GM23338 (cell line): Measurements from ENCODE around the gene DENND2A. TPM values are rescaled to one million over a fixed set of nuclear protein-coding genes. Genes with fewer than 3 reads are reported as not detected.

ENCODE experiments used
- ATAC-seq: fragments of 200-7000 bp; cut with Tn5 transposase; 3 replicates; pipeline ENCODE4 v1.9.1; 2020
- DNase-seq: peaks from one replicate; pipeline ENCODE4 v3.0.0-alpha.2; 2015; ENCODE audit warnings: low spot score
- H2AFZ ChIP-seq: fragments of 200-600 bp; sonication (generic); 2 replicates; pipeline ENCODE4 v1.8.0; 2016; ENCODE audit warnings: antibody characterized with exemption, mild to moderate bottlenecking, moderate library complexity
- H3F3A ChIP-seq: fragments of 200-600 bp; sonication (generic); replicated peaks from 2 replicates; pipeline ENCODE4 v1.8.0; 2017; ENCODE audit warnings: antibody characterized with exemption, mixed run types, low read depth
- H3K27ac ChIP-seq: fragments of 200-600 bp; sonication (generic); 2 replicates; pipeline ENCODE4 v1.6.1; 2016; ENCODE audit warnings: low read depth
- H3K27me3 ChIP-seq: fragments of 200-600 bp; sonication (generic); 2 replicates; pipeline ENCODE4 v1.8.0; 2016; ENCODE audit warnings: mild to moderate bottlenecking, mixed run types, moderate library complexity; ENCODE audit not compliant: insufficient read depth
- H3K36me3 ChIP-seq: fragments of 200-600 bp; sonication (generic); 2 replicates; pipeline ENCODE4 v1.8.0; 2016; ENCODE audit warnings: mild to moderate bottlenecking; ENCODE audit not compliant: insufficient read depth
- H3K4me1 ChIP-seq: fragments of 200-600 bp; sonication (generic); 2 replicates; pipeline ENCODE4 v1.8.0; 2016; ENCODE audit warnings: mild to moderate bottlenecking, moderate library complexity; ENCODE audit not compliant: insufficient read depth
- H3K4me2 ChIP-seq: fragments of 200-600 bp; sonication (generic); 2 replicates; pipeline ENCODE4 v1.7.1; 2017; ENCODE audit warnings: mixed run types
- H3K4me3 ChIP-seq: fragments of 200-600 bp; sonication (generic); 2 replicates; pipeline ENCODE4 v1.6.1; 2016; ENCODE audit warnings: mixed run types
- H3K79me2 ChIP-seq: fragments of 200-600 bp; sonication (generic); replicated peaks from 2 replicates; pipeline ENCODE4 v1.8.0; 2017; ENCODE audit warnings: mild to moderate bottlenecking; ENCODE audit not compliant: insufficient read depth
- H3K9me2 ChIP-seq: fragments of 200-600 bp; sonication (generic); 2 replicates; pipeline ENCODE4 v1.8.0; 2017; ENCODE audit not compliant: insufficient read depth
- H4K20me1 ChIP-seq: fragments of 200-600 bp; sonication (generic); replicated peaks from 2 replicates; pipeline ENCODE4 v1.8.0; 2017; ENCODE audit warnings: mild to moderate bottlenecking; ENCODE audit not compliant: insufficient read depth
- H3K27ac Mint-ChIP-seq: 2 replicates; pipeline ENCODE4 v1.8.0; 2020; ENCODE audit warnings: inconsistent platforms, mild to moderate bottlenecking, moderate library complexity, mixed read lengths
- H3K27me3 Mint-ChIP-seq: 3 replicates; pipeline ENCODE4 v1.8.0; 2022; ENCODE audit warnings: low read depth, mild to moderate bottlenecking, moderate library complexity, mixed read lengths, inconsistent platforms; ENCODE audit not compliant: insufficient read depth, poor library complexity
- H3K36me3 Mint-ChIP-seq: 3 replicates; pipeline ENCODE4 v1.8.0; 2021; ENCODE audit warnings: low read depth, mild to moderate bottlenecking, inconsistent platforms, moderate library complexity, mixed read lengths
- H3K4me1 Mint-ChIP-seq: 3 replicates; pipeline ENCODE4 v1.8.0; 2020; ENCODE audit warnings: mild to moderate bottlenecking, inconsistent platforms, mixed read lengths
- H3K4me3 Mint-ChIP-seq: 3 replicates; pipeline ENCODE4 v1.8.0; 2021; ENCODE audit warnings: moderate library complexity, mild to moderate bottlenecking, inconsistent platforms, mixed read lengths
- H3K9me3 Mint-ChIP-seq: 3 replicates; pipeline ENCODE4 v1.8.0; 2020; ENCODE audit warnings: moderate library complexity, mild to moderate bottlenecking, inconsistent platforms, mixed read lengths
- CREB1 ChIP-seq: fragments of 250-450 bp; sonication (Bioruptor Pico); IDR thresholded peaks from 2 replicates; pipeline ENCODE4 v1.5.0; 2020; ENCODE audit warnings: low read depth, mild to moderate bottlenecking, moderate library complexity
- EZH2 ChIP-seq: fragments of 200-600 bp; sonication (generic); IDR thresholded peaks from one replicate; pipeline ENCODE4 v1.8.0; 2017; ENCODE audit warnings: antibody characterized with exemption, mild to moderate bottlenecking, low read depth; ENCODE audit not compliant: unreplicated experiment
- EZH2phosphoT487 ChIP-seq: fragments of 200-600 bp; sonication (generic); IDR thresholded peaks from one replicate; pipeline ENCODE4 v1.8.1; 2018; ENCODE audit warnings: antibody characterized with exemption; ENCODE audit not compliant: unreplicated experiment
- JUNB ChIP-seq: IDR thresholded peaks from one replicate; pipeline ENCODE4 v1.6.1; 2016; ENCODE audit warnings: antibody characterized with exemption; ENCODE audit not compliant: unreplicated experiment
- NANOG ChIP-seq: IDR thresholded peaks from 2 replicates; pipeline ENCODE4 v1.6.1; 2016; ENCODE audit warnings: antibody characterized with exemption, borderline replicate concordance
- POLR2AphosphoS5 ChIP-seq: IDR thresholded peaks from 2 replicates; pipeline ENCODE4 v1.6.1; 2016; ENCODE audit warnings: antibody characterized with exemption, low read depth
- STAT1 ChIP-seq: IDR thresholded peaks from one replicate; pipeline ENCODE4 v1.6.1; 2016; ENCODE audit warnings: antibody characterized with exemption; ENCODE audit not compliant: unreplicated experiment
- ZNF114 ChIP-seq: fragments of 250-450 bp; sonication (Bioruptor Pico); IDR thresholded peaks from 2 replicates; pipeline ENCODE4 v1.5.0; 2020; ENCODE audit warnings: mild to moderate bottlenecking, moderate library complexity
- ZNF331 ChIP-seq: fragments of 250-450 bp; sonication (Bioruptor Pico); IDR thresholded peaks from 2 replicates; pipeline ENCODE4 v1.5.0; 2020; ENCODE audit warnings: low read depth, mild to moderate bottlenecking, moderate library complexity
- polyA plus RNA-seq: library from polyadenylated mRNA; unstranded; fragments of >200 nt; fragmentation: Nextera tagmentation; extraction: Ambion mirVana; gene quantifications from 2 replicates; pipeline ENCODE4 v1.2.1, GENCODE V29; 2016
- total RNA-seq: library from RNA; depleted of rRNA; stranded (reverse); fragments of >200 nt; shearing (Covaris generic); gene quantifications from 2 replicates; pipeline ENCODE4 v1.2.3, GENCODE V29; 2014
- TF ChIP-seq, protein P1 (sequence below): fragments of 250-450 bp; sonication (Bioruptor Pico); IDR thresholded peaks from 2 replicates; pipeline ENCODE4 v1.5.0; 2020; ENCODE audit warnings: mild to moderate bottlenecking, moderate library complexity
- TF ChIP-seq, protein P2 (sequence below), 2 experiments: fragments of 200-600 bp in 1 of 2; sonication (generic) in 1 of 2; conservative IDR thresholded peaks; 2 replicates each; pipeline versions ENCODE4 v1.5.1 to v1.6.1; 2016 to 2017; ENCODE audit warnings: antibody characterized with exemption in 2 of 2, low read depth in 2 of 2, mild to moderate bottlenecking in 2 of 2, moderate library complexity in 1 of 2
- TF ChIP-seq, protein P3 (sequence below): IDR thresholded peaks from 2 replicates; pipeline ENCODE4 v1.6.1; 2016; ENCODE audit warnings: antibody characterized with exemption
- TF ChIP-seq, protein P4 (sequence below): IDR thresholded peaks from one replicate; pipeline ENCODE4 v1.6.1; 2018; ENCODE audit warnings: antibody characterized with exemption; ENCODE audit not compliant: unreplicated experiment

The DENND2A gene
- total and polyA plus RNA-seq, 2 experiments from 2014 or later = 1.7 to 5.6 TPM

DNA sequence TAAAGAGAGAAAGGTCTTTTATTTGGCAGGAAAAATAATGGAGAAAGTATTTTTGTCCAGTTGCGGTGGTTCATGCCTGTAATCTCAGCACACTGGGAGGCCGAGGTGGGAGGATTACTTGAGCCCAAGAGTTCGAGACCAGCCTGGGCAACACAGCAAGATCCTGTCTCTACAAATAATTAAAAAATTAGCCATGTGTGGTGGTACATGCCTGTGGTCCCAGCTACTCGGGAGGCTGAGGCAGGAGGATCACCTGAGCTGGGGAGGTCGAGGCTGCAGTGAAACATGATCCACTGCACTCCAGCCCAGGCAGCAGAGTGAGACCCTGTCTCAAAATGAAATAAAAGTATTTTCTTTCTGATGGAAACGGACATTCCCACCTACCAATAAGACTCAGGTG, 83.5 kb downstream of the DENND2A start:
- H3K27ac ChIP-seq = no peak overlapping the region
- no peaks in the 10 kb centered on the region for H4K20me1 ChIP-seq
- DNase-seq (no peak), ATAC-seq (no peak)
- no peak overlapping the region for H3K4me2 ChIP-seq
- Mint-ChIP-seq H3K4me1 (peaks cover 12% of the 10 kb centered on the region; the same call in 2 of the 3 replicates), H3K4me3 (no peak overlapping the region), H3K27me3 (peaks cover 2% of the 10 kb centered on the region), H3K9me3 (no peaks in the 10 kb centered on the region), H3K36me3 (peaks cover 9% of the 10 kb centered on the region), H3K27ac (no peak overlapping the region)
- no peaks in the 10 kb centered on the region for H3K79me2 ChIP-seq
- H3K36me3 ChIP-seq = no peaks in the 10 kb centered on the region
- H2AFZ ChIP-seq = no peak overlapping the region
- peaks cover 20% of the 10 kb centered on the region for H3K4me1 ChIP-seq
- H3K9me2 ChIP-seq = no peaks in the 10 kb centered on the region
- no peaks in the 10 kb centered on the region for H3K27me3 ChIP-seq
- H3F3A ChIP-seq = 0 out of 2 replicates have a peak, but pooled peaks cover 4% of the 10 kb centered on the region
- TF ChIP-seq POLR2AphosphoS5 (no peak), EZH2phosphoT487 (no peak), CREB1 (CRISPR knock-in tag) (no peak), NANOG (no peak), JUNB (no peak), ZNF114 (CRISPR knock-in tag) (no peak), EZH2 (no peak), STAT1 (no peak), ZNF331 (CRISPR knock-in tag) (no peak)
- TF ChIP-seq, protein P1, sequence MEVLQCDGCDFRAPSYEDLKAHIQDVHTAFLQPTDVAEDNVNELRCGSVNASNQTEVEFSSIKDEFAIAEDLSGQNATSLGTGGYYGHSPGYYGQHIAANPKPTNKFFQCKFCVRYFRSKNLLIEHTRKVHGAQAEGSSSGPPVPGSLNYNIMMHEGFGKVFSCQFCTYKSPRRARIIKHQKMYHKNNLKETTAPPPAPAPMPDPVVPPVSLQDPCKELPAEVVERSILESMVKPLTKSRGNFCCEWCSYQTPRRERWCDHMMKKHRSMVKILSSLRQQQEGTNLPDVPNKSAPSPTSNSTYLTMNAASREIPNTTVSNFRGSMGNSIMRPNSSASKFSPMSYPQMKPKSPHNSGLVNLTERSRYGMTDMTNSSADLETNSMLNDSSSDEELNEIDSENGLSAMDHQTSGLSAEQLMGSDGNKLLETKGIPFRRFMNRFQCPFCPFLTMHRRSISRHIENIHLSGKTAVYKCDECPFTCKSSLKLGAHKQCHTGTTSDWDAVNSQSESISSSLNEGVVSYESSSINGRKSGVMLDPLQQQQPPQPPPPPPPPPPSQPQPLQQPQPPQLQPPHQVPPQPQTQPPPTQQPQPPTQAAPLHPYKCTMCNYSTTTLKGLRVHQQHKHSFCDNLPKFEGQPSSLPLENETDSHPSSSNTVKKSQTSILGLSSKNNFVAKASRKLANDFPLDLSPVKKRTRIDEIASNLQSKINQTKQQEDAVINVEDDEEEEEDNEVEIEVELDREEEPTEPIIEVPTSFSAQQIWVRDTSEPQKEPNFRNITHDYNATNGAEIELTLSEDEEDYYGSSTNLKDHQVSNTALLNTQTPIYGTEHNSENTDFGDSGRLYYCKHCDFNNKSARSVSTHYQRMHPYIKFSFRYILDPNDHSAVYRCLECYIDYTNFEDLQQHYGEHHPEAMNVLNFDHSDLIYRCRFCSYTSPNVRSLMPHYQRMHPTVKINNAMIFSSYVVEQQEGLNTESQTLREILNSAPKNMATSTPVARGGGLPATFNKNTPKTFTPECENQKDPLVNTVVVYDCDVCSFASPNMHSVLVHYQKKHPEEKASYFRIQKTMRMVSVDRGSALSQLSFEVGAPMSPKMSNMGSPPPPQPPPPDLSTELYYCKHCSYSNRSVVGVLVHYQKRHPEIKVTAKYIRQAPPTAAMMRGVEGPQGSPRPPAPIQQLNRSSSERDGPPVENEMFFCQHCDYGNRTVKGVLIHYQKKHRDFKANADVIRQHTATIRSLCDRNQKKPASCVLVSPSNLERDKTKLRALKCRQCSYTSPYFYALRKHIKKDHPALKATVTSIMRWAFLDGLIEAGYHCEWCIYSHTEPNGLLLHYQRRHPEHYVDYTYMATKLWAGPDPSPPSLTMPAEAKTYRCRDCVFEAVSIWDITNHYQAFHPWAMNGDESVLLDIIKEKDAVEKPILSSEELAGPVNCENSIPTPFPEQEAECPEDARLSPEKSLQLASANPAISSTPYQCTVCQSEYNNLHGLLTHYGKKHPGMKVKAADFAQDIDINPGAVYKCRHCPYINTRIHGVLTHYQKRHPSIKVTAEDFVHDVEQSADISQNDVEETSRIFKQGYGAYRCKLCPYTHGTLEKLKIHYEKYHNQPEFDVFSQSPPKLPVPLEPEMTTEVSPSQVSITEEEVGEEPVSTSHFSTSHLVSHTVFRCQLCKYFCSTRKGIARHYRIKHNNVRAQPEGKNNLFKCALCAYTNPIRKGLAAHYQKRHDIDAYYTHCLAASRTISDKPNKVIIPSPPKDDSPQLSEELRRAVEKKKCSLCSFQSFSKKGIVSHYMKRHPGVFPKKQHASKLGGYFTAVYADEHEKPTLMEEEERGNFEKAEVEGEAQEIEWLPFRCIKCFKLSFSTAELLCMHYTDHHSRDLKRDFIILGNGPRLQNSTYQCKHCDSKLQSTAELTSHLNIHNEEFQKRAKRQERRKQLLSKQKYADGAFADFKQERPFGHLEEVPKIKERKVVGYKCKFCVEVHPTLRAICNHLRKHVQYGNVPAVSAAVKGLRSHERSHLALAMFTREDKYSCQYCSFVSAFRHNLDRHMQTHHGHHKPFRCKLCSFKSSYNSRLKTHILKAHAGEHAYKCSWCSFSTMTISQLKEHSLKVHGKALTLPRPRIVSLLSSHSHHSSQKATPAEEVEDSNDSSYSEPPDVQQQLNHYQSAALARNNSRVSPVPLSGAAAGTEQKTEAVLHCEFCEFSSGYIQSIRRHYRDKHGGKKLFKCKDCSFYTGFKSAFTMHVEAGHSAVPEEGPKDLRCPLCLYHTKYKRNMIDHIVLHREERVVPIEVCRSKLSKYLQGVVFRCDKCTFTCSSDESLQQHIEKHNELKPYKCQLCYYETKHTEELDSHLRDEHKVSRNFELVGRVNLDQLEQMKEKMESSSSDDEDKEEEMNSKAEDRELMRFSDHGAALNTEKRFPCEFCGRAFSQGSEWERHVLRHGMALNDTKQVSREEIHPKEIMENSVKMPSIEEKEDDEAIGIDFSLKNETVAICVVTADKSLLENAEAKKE (CRISPR knock-in tag) = no peak
- TF ChIP-seq, protein P2, sequence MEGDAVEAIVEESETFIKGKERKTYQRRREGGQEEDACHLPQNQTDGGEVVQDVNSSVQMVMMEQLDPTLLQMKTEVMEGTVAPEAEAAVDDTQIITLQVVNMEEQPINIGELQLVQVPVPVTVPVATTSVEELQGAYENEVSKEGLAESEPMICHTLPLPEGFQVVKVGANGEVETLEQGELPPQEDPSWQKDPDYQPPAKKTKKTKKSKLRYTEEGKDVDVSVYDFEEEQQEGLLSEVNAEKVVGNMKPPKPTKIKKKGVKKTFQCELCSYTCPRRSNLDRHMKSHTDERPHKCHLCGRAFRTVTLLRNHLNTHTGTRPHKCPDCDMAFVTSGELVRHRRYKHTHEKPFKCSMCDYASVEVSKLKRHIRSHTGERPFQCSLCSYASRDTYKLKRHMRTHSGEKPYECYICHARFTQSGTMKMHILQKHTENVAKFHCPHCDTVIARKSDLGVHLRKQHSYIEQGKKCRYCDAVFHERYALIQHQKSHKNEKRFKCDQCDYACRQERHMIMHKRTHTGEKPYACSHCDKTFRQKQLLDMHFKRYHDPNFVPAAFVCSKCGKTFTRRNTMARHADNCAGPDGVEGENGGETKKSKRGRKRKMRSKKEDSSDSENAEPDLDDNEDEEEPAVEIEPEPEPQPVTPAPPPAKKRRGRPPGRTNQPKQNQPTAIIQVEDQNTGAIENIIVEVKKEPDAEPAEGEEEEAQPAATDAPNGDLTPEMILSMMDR (conservative IDR thresholded peaks at IDR 0.05; ENCODE audit: low read depth in 2 of 2) = no peak
- TF ChIP-seq, protein P3, sequence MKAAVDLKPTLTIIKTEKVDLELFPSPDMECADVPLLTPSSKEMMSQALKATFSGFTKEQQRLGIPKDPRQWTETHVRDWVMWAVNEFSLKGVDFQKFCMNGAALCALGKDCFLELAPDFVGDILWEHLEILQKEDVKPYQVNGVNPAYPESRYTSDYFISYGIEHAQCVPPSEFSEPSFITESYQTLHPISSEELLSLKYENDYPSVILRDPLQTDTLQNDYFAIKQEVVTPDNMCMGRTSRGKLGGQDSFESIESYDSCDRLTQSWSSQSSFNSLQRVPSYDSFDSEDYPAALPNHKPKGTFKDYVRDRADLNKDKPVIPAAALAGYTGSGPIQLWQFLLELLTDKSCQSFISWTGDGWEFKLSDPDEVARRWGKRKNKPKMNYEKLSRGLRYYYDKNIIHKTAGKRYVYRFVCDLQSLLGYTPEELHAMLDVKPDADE = no peak
- TF ChIP-seq, protein P4, sequence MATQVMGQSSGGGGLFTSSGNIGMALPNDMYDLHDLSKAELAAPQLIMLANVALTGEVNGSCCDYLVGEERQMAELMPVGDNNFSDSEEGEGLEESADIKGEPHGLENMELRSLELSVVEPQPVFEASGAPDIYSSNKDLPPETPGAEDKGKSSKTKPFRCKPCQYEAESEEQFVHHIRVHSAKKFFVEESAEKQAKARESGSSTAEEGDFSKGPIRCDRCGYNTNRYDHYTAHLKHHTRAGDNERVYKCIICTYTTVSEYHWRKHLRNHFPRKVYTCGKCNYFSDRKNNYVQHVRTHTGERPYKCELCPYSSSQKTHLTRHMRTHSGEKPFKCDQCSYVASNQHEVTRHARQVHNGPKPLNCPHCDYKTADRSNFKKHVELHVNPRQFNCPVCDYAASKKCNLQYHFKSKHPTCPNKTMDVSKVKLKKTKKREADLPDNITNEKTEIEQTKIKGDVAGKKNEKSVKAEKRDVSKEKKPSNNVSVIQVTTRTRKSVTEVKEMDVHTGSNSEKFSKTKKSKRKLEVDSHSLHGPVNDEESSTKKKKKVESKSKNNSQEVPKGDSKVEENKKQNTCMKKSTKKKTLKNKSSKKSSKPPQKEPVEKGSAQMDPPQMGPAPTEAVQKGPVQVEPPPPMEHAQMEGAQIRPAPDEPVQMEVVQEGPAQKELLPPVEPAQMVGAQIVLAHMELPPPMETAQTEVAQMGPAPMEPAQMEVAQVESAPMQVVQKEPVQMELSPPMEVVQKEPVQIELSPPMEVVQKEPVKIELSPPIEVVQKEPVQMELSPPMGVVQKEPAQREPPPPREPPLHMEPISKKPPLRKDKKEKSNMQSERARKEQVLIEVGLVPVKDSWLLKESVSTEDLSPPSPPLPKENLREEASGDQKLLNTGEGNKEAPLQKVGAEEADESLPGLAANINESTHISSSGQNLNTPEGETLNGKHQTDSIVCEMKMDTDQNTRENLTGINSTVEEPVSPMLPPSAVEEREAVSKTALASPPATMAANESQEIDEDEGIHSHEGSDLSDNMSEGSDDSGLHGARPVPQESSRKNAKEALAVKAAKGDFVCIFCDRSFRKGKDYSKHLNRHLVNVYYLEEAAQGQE = no peak
- H3K4me3 ChIP-seq = no peak overlapping the region
